A204.1 (cell line): ENCODE results near the gene CLSTN2.

ENCODE experiments used
- FAIRE-seq: peaks from 2 replicates; lab custom pipeline; 2012; peaks lifted over from hg19 to GRCh38; lab: Jason Lieb, UNC

The CLSTN2 gene

GRCh38 chr3:140347151-140347550 lies 412.2 kb downstream of the CLSTN2 start:
- FAIRE-seq: no peak

- FAIRE-seq: no peak
These were observed 415.0 kb downstream of the CLSTN2 start for GRCh38 chr3:140349938-140350337.

GRCh38 chr3:140351466-140351865 lies 416.5 kb downstream of the CLSTN2 start:
- FAIRE-seq: no peak

- no peak for FAIRE-seq
These were observed 420.5 kb downstream of the CLSTN2 start for GRCh38 chr3:140355481-140355880.

DNA sequence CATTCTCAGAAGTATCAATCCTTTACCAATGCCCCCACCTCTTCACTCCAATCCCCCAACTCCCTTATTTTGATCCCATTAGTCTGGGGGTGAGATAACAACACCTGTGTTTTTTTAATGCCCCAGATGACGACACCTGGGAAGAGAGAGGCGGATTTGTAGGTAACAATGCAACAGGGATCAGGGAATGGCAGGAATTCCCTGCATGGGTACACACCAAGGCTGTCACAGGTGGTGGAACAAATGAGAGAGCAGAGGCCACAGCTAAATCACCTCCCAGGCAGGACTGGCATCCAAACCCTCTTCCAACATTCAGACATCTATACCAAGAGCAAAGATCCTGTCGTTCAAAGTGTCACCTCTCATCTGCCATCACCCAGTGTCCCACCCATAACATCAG lies 423.7 kb downstream of the CLSTN2 start:
- no peak for FAIRE-seq

- no peak for FAIRE-seq
These were observed 424.4 kb downstream of the CLSTN2 start for GRCh38 chr3:140359233-140359995.

DNA sequence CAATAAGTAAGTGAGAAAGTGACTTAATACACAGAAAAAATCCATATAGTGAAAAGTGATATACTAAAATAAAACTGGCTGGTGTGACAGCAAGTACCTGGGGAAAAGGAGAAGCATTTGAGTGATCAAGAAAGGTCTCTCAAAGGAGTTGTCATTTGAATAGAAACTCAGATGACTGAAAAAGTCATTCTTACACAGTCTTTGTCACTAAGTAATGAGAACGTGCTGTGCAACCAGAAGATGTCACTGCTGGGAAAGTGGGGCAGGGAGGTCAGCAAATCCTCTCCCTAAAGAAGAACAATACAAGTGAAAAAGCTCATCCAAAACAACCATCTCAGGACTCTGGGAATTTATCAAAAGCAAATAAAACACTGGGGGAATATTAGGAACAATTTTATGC lies 425.3 kb downstream of the CLSTN2 start:
- no peak for FAIRE-seq

GRCh38 chr3:140363801-140364200 lies 428.8 kb downstream of the CLSTN2 start:
- FAIRE-seq: no peak

DNA sequence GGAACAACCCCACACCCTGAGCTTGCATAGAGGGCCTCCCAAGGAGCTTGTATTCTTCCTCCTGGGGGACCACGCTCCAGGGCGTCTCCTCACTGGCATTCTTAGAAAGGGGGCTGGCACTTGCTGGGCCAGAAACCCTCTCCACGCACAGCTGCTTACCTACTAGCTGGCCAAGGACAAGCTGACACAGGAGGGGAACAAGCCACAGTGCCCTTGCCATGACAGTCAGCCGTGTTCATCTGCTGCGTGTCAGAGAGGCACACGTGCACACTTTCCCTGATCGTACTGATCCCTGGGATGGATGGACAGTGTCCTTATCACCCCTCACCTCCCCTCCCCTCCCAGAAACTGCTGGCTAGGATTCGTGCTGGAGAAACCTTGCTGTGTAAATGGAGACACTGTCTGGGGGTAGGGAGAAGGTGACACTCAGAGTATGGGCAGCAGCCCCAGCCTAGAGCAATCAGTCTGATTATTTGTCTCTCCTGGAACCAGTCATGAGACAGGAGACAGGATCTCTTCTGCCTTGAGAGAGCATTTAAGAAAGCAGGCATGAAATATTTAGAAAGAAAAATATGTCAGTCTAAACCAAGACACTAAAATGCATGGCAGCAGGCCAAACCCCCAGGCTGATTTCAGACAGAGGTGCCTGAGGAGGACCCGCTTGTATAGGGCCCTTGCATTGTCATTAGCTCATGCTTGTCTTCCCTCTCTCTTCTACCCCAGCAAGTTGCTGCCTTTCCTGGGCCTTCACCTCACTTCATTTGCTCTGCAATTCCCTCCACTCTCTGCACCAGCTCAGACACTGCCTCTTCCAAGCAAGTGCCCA lies 431.1 kb downstream of the CLSTN2 start:
- FAIRE-seq: no peak

DNA sequence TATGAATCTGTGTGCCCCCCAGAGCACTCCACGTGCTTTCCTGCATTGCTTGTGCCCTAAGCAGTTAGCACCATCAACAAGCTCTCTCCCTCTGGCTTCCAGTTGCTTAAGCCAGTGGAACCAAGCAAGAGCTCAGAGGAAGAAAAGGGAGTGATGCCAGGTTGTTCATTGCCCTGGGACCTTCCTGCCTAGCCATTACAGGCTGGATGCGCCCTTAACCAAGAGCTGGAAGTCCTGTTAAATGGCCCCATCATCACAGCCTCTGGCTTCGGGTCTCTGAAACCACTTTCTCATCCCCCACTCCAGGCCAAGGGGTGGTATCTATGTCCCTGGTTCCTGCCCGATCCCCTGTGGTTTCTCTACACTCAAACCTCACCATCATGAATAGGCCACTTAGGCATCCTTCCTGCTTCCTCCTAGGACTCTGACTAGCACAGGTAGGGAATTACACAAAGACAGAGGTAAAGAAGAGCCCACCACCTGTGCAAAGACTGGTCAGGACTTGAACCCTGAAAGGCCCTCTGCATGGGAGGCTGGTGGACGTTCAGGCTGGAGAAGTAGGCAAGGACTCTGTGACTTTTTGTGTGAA lies 433.3 kb downstream of the CLSTN2 start:
- no peak for FAIRE-seq

- no peak for FAIRE-seq
These were observed 435.7 kb downstream of the CLSTN2 start for GRCh38 chr3:140370686-140371085.

DNA sequence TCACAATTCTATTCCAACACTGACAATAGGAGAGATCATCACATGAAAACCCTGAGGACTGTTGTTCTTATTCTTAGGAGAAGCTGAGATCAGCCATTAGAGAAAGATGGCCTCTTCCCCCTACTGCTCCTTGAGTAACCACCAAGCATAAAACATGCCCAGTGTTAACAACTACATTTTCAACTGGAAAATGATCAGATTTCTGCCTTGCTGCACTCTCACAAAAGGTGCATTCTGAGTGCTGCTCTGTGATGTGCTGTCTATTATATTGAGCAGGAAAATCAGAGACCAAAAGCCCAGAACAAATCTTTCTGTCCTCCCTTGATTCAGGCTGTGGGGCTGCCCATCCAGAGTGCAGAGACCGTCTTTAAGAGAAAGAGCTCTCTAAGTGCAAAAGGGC lies 438.2 kb downstream of the CLSTN2 start:
- FAIRE-seq: no peak

- FAIRE-seq: no peak
These were observed 440.0 kb downstream of the CLSTN2 start for GRCh38 chr3:140375002-140375401.

DNA sequence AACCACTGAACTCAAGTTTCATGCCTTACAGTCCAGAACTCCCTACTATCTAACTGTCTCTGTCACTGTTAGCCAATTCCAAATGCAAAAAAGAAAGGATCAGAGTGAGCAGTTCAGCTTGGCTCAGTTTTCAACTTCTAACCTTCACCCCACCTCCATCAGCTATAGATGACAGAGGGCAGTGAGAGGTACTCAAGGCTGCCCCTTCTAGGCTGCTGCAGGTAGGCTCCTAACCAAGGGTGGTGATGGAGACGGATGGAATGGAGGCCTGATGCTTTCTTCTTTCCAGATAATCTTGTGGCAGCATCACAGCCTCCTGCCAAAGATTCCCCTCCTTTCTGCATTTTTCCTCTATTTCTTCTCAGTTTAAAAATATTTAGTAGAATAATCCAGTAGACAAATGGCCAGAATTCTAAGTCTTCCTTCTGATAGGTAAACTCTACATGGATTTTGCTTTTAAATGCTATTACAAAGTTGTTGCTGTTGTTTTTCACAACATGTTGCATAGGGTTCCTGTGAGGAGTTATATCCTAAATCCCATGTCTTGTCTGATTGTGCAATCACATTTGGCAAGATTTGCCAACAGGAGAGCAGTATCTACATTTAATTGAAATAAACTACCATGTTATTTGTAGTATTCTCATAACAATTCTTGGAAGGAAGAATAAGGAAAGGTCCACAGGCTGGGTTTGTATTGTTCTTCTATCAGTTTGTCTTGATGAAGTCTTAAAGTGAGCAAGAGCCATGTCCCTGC lies 441.3 kb downstream of the CLSTN2 start:
- no peak for FAIRE-seq

- no peak for FAIRE-seq
These were observed 442.7 kb downstream of the CLSTN2 start for GRCh38 chr3:140377644-140378043.

DNA sequence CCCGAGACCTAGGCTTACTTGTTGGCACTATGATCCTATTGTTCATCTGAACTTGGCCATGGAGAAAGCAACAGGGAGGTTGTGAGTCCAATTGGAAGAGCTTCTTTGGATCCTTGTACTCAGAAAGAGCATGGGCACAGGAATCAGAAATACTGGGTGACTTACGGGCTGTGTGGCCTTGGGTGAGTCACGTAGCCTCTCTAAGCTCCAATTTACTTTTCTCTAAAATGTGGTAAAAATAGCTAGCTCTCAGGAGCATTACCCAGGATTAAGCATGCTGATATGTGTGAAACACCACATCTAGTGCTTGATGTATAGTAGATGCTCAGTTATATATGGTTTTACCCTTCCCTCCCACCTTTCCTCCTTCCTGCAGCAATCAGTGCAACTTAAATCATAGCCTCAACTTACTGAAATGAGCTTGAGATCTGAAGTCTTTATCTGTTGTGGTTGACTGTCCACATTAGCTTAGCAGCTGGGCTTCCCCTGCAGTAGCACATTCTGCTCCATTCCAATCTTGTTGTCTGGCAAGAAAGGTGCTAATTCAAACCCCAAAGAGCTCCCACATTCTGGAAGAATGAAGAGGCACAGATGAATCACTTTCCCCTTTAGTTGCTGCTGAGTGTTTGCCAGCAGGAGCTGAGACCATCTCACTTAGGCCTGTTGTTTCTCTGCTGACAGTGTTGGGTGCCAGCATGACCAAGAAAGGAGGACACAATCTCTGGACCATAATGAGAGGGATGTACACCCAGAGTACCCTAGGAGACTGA lies 443.8 kb downstream of the CLSTN2 start:
- FAIRE-seq: no peak

DNA sequence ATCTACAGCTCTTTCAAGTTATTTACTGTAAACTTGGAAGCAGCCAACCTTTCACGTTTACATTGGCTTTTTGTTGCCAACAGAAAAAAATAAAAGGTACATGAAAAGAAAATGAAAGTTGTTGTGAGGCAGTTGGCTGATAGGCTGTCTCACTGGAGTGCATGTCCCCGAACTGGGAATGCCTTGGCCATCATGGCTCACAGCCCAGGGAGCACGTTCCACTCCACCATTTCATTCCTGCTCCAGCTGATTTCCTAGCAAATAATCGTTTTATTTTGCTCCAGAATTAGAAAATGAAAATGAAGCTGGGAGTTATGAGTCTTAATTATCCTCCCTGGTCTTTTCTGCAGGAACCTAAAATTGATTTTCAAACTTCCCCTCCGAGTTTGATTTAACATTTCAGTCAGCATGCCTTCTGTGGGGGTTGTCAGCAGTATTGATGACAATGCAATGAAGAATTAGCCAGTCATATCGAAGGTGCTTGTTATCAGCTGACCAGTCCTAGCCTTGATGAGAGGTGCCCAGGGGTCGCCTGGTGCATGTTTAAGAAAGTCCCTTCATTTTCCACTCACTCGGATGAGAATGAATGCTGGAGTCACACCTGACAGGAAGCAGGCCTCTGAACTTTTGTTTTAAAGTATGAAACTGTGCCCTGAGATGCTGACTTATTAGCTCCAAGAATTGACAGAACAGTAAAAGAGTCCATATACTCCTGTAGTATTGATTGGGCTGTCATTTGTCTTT lies 449.2 kb downstream of the CLSTN2 start:
- no peak for FAIRE-seq

DNA sequence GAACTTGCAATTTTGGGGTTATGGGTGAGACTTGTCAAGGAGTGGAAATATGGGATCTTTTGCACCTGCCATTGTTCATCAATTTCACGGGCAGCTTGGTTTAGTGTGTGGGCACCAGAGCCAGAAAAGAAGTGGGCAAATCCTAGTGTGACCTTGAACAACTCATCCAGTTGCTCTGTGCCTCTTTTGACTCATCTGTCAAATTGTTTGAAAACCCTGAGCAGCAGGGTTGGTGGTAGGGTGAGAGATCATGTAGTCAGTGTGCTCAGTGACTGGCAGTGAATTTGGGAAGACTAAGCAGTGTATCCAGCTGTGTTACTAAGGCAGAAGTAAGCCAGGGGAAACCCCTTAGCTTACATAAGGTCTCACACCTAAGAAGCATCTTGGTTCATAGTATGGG lies 449.9 kb downstream of the CLSTN2 start:
- FAIRE-seq: no peak

- no peak for FAIRE-seq
These were observed 451.5 kb downstream of the CLSTN2 start for GRCh38 chr3:140386357-140387100.

DNA sequence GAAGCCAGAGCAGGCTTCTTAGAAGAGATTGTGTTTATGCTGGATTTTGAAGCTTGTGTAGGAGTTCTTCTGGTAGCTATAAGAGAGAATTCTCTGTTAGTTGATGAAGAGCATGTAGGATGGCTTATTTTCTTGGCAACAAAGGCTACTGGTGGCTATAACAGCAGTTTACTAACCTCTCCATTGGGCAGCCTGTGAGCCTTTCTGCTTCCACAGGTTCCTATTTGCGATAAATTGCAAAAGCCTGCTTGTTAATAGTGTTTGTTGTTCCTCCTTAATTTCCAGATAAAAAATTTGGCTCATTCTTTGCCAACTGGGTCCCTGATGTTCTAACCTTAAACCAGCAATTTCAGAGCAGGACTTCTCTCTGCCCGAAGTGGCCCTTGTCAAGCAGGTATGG lies 452.3 kb downstream of the CLSTN2 start:
- FAIRE-seq: no peak
